RWPE2 (cell line): ENCODE measurements around the gene B4GALT6.

Source experiments
- ATAC-seq: fragments of 200-7000 bp; cut with Tn5 transposase; 3 replicates; pipeline ENCODE4 v1.9.1; 2021; ENCODE audit warnings: low read depth
- DNase-seq: peaks from one replicate; pipeline ENCODE4 v3.0.0-alpha.2; 2020; ENCODE audit warnings: low spot score
- H3K27ac ChIP-seq: fragments of 450-650 bp; 2 replicates; pipeline ENCODE4 v1.5.1; 2017; ENCODE audit warnings: mild to moderate bottlenecking; ENCODE audit not compliant: poor library complexity, severe bottlenecking
- H3K27me3 ChIP-seq: fragments of 250-450 bp; sonication (Bioruptor Pico); 2 replicates; pipeline ENCODE4 v1.5.1; 2021; ENCODE audit warnings: mild to moderate bottlenecking, moderate library complexity; ENCODE audit not compliant: insufficient read depth, poor library complexity, severe bottlenecking
- H3K36me3 ChIP-seq: fragments of 250-450 bp; sonication (Bioruptor Pico); 2 replicates; pipeline ENCODE4 v1.5.1; 2020; ENCODE audit warnings: low read depth, mild to moderate bottlenecking, moderate library complexity
- H3K4me1 ChIP-seq: fragments of 250-450 bp; sonication (Bioruptor Pico); 2 replicates; pipeline ENCODE4 v1.5.1; 2021; ENCODE audit warnings: mild to moderate bottlenecking, moderate library complexity; ENCODE audit not compliant: insufficient read depth, poor library complexity, severe bottlenecking
- H3K4me3 ChIP-seq: fragments of 250-450 bp; sonication (Bioruptor Pico); 2 replicates; pipeline ENCODE4 v1.5.1; 2021; ENCODE audit warnings: mild to moderate bottlenecking, moderate library complexity; ENCODE audit not compliant: severe bottlenecking
- H3K9me3 ChIP-seq: fragments of 250-450 bp; sonication (Bioruptor Pico); 2 replicates; pipeline ENCODE4 v1.5.1; 2021; ENCODE audit warnings: mild to moderate bottlenecking, moderate library complexity; ENCODE audit not compliant: severe bottlenecking
- TF ChIP-seq, protein P1 (sequence below): fragments of 450-650 bp; IDR thresholded peaks from one replicate; pipeline ENCODE4 v1.5.1; 2017; ENCODE audit warnings: mild to moderate bottlenecking, moderate library complexity; ENCODE audit not compliant: poor library complexity, severe bottlenecking

Gene B4GALT6

DNA sequence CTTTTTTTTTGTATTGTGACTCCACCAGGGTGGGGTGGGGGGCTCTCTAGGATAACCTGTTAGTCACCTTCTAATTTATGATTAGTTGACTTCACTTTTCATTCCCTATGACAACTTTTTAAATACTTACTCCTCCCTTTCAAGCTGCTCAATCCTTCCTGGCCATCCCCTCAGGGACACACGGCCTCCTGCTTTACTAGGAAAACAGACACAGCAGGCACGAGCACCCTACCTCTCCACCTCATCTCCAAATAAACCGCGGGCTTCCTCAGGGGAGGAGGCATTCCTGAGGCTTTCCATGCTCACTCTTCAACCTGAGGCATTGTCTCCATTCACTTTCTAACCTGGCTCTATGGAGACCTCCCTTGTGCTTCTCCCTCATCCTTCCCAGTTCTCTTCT lies 33.0 kb downstream of the B4GALT6 start:
- H3K27ac ChIP-seq, result no peak overlapping the region
- no peak for DNase-seq
- TF ChIP-seq, protein P1, sequence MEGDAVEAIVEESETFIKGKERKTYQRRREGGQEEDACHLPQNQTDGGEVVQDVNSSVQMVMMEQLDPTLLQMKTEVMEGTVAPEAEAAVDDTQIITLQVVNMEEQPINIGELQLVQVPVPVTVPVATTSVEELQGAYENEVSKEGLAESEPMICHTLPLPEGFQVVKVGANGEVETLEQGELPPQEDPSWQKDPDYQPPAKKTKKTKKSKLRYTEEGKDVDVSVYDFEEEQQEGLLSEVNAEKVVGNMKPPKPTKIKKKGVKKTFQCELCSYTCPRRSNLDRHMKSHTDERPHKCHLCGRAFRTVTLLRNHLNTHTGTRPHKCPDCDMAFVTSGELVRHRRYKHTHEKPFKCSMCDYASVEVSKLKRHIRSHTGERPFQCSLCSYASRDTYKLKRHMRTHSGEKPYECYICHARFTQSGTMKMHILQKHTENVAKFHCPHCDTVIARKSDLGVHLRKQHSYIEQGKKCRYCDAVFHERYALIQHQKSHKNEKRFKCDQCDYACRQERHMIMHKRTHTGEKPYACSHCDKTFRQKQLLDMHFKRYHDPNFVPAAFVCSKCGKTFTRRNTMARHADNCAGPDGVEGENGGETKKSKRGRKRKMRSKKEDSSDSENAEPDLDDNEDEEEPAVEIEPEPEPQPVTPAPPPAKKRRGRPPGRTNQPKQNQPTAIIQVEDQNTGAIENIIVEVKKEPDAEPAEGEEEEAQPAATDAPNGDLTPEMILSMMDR, result no peak
- H3K4me1 ChIP-seq, result peaks cover 17% of the 10 kb centered on the region
- H3K36me3 ChIP-seq, result no peaks in the 10 kb centered on the region; the same call in 1 of the 2 replicates
- H3K9me3 ChIP-seq, result no peaks in the 10 kb centered on the region
- H3K4me3 ChIP-seq, result no peak overlapping the region
- no peak for ATAC-seq
- H3K27me3 ChIP-seq, result no peaks in the 10 kb centered on the region

DNA sequence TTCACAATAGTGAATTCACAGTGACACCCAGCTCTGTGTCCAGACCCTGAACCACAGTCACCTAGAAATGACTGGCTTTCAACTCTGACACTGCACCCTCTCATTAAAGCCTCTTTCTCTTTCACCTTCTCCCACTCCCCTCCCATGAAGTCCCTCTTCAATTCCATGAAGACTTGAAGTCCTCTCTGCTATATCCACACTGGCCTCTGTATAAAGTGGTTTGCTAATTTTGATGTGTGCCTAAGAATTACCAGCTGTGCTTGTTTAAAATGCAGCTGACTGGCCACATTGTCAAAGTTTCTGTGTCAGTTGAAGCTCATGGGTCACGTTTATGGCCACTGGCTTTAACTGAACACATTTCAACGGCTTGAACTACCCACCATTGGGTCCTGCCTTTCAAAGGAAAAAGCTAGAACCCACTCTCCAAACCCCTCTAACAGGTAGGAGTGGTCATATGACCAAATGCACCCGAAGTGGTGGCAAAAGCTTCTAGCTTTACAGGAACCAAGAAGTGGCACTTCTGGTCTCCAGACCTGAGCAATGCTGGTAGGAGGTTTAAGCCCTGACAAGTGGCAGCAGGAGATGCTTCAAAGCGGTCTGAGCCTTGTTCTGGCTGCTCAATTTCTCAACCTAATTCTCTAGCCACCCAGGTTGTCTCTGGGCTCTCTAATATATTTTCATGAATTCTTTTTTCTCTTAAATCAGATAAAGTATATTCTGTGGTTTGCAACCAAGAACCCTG lies 34.2 kb downstream of the B4GALT6 start:
- TF ChIP-seq, protein P1, result no peak
- Histone ChIP-seq H3K36me3 (no peaks in the 10 kb centered on the region), H3K9me3 (no peaks in the 10 kb centered on the region), H3K4me1 (peaks cover 17% of the 10 kb centered on the region), H3K27ac (peak overlapping the region; percentile 49), H3K4me3 (no peak overlapping the region), H3K27me3 (no peaks in the 10 kb centered on the region)
- DNase-seq (no peak), ATAC-seq (no peak)

DNA sequence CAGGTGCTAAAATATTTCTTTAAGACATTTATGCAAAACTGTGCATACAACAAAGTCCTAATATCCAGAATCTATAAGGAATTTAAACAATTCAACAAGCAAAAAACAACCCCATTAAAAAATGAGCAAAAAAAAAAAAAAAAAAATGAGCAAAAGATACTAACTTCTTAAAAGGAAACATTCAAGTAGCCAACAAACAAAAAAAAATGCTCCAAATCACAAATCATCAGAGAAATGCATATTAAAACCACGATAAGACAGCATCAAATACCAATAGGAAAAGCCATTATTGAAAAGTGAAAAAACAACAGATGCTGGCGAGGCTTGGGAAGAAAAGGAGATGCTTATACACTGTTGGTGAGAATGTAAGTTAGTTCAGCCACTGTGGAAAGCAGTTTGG lies 34.9 kb downstream of the B4GALT6 start:
- Histone ChIP-seq H3K27ac (peak overlapping the region; percentile 49), H3K9me3 (no peaks in the 10 kb centered on the region), H3K27me3 (no peaks in the 10 kb centered on the region), H3K4me1 (peaks cover 17% of the 10 kb centered on the region), H3K4me3 (no peak overlapping the region), H3K36me3 (no peaks in the 10 kb centered on the region)
- TF ChIP-seq, protein P1, result no peak
- DNase-seq (no peak), ATAC-seq (no peak)

DNA sequence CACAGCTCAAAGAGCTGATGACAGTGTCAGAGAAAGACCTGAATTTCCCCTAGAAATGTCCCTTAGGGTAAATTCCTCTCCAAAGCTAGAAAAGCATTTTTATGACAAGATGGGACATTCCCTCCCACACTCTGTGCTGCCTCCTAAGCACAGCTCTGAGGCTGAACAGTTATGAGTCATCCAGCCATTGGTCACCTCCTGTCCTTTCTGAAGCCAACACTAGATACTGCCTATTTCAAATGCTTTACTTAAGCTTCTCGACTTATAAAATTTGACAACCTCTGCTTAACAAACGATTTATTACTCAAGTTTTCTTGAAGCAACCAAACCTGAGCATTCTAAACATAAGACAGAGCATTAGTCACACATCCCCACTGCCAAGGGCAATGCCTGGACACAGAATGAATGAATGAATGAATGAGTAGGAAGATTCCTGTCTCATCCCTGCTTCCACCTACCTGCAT lies 35.4 kb downstream of the B4GALT6 start:
- H3K4me1 ChIP-seq, result peaks cover 18% of the 10 kb centered on the region
- H3K27ac ChIP-seq, result peak overlapping the region; percentile 49
- DNase-seq, result no peak
- no peaks in the 10 kb centered on the region for H3K27me3 ChIP-seq
- TF ChIP-seq, protein P1, result no peak
- peak; percentile 93 for ATAC-seq
- no peaks in the 10 kb centered on the region for H3K9me3 ChIP-seq
- H3K36me3 ChIP-seq, result no peaks in the 10 kb centered on the region
- H3K4me3 ChIP-seq, result no peak overlapping the region

DNA sequence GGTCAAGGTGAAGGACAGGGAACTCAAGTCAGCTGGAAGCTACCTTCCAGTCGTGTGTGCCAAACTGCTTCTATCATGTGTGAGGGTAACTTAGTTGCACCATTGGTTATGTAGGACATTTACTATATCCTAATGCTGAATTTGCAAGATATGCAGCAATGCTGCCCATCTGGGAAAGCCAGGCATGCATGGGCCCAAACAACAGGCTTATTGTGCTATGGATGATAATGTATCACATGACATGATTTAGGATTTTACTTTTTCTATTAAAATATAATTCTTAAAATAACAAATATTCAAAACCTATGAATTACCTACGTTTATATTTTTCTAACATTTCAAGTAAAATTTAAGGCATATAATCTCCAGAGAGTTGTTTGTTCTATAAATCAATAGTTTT lies 35.9 kb downstream of the B4GALT6 start:
- DNase-seq (no peak), ATAC-seq (no peak)
- Histone ChIP-seq H3K36me3 (no peaks in the 10 kb centered on the region), H3K27ac (peak overlapping the region; percentile 49), H3K4me3 (no peak overlapping the region), H3K27me3 (no peaks in the 10 kb centered on the region), H3K9me3 (no peaks in the 10 kb centered on the region), H3K4me1 (peaks cover 23% of the 10 kb centered on the region)
- TF ChIP-seq, protein P1, result no peak
